HepG2 (cell line): ENCODE measurements around the gene REEP6.

Experiments
- HDAC6 ChIP-seq: fragments of 200-600 bp; sonication (generic); IDR thresholded peaks from 2 replicates; pipeline ENCODE4 v1.7.0; 2017; ENCODE audit warnings: mild to moderate bottlenecking, antibody characterized with exemption, low read length, low read depth
- HMG20A ChIP-seq: IDR thresholded peaks from 2 replicates; pipeline ENCODE4 v1.6.1; 2016; ENCODE audit warnings: borderline replicate concordance
- HMG20B ChIP-seq: conservative IDR thresholded peaks from 2 replicates; pipeline ENCODE4 v1.6.1; 2016; ENCODE audit warnings: missing genetic modification reagents, missing compliant biosample characterization
- MAZ ChIP-seq, 2 experiments: sonication (generic) in 1 of 2; formaldehyde crosslinking in 1 of 2; IDR thresholded peaks; 2 replicates each; pipeline versions ENCODE4 v1.5.0 to v1.6.1; 2012 to 2020; ENCODE audit warnings: low read depth in 2 of 2, mild to moderate bottlenecking in 2 of 2, borderline replicate concordance in 1 of 2, improper control_type of control experiment in 1 of 2, low read length in 1 of 2, missing genetic modification reagents in 1 of 2, moderate library complexity in 1 of 2
- MBNL3 ChIP-seq: fragments of 250-450 bp; sonication (Bioruptor Pico); conservative IDR thresholded peaks from 2 replicates; pipeline ENCODE4 v1.8.0; 2022; ENCODE audit warnings: mild to moderate bottlenecking, inconsistent platforms
- NR2C2 ChIP-seq: sonication (generic); formaldehyde crosslinking; IDR thresholded peaks from 2 replicates; pipeline ENCODE4 v1.4.0; 2020; ENCODE audit warnings: missing genetic modification reagents, mild to moderate bottlenecking, moderate library complexity, borderline replicate concordance
- POLR2A ChIP-seq, 2 experiments: IDR thresholded peaks; 2 replicates each; pipeline ENCODE4 v1.6.1; 2011; ENCODE audit warnings: low read depth in 2 of 2, low read length in 2 of 2, mild to moderate bottlenecking in 1 of 2, moderate library complexity in 1 of 2; ENCODE audit not compliant: insufficient read depth in 1 of 2
- RAD51 ChIP-seq: fragments of 450-650 bp; IDR thresholded peaks from 2 replicates; pipeline ENCODE4 v1.6.1; 2016; ENCODE audit warnings: borderline replicate concordance
- RXRA ChIP-seq: sonication (generic); formaldehyde crosslinking; IDR thresholded peaks from 2 replicates; pipeline ENCODE4 v1.5.1; 2020; ENCODE audit warnings: missing genetic modification reagents
- YEATS4 ChIP-seq: sonication (generic); formaldehyde crosslinking; IDR thresholded peaks from 2 replicates; pipeline ENCODE4 v1.4.0; 2020; ENCODE audit warnings: missing genetic modification reagents, borderline replicate concordance
- ZC3H4 ChIP-seq: sonication (generic); formaldehyde crosslinking; IDR thresholded peaks from 2 replicates; pipeline ENCODE4 v1.4.0; 2020; ENCODE audit warnings: missing genetic modification reagents, borderline replicate concordance
- ZNF251 ChIP-seq: sonication (generic); formaldehyde crosslinking; IDR thresholded peaks from 2 replicates; pipeline ENCODE4 v1.9.0; 2021; ENCODE audit warnings: mild to moderate bottlenecking, missing genetic modification reagents
- TF ChIP-seq, protein P1 (sequence below): sonication (generic); formaldehyde crosslinking; IDR thresholded peaks from 2 replicates; pipeline ENCODE4 v1.4.0; 2020; ENCODE audit warnings: missing genetic modification reagents, borderline replicate concordance
- TF ChIP-seq, protein P2 (sequence below), 2 experiments: IDR thresholded peaks; 2 replicates each; pipeline ENCODE4 v1.6.1; 2011 to 2012; ENCODE audit warnings: low read length in 2 of 2, borderline replicate concordance in 1 of 2, low read depth in 1 of 2, mild to moderate bottlenecking in 1 of 2, moderate library complexity in 1 of 2

DNA sequence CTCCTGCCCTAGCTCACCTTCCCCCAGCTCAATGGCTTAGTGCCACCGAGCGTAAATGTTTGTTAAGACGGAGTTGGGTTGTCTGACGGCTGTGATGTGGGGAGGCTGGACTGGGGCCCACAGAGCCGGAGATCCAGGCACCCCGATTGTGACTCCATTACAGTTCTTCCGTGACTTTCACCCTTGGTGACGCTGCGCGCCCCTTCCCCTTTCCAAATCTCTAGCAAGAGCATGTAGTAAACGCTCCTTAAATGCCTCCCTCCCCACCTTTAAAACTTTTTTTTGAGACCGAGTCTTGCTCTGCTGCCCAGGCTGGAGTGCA, 829 bp downstream of the REEP6 start:
- TF ChIP-seq HMG20A: no peak
- no peak for TF ChIP-seq HMG20B
- TF ChIP-seq ZNF251 (CRISPR knock-in tag): no peak
- TF ChIP-seq RXRA (CRISPR knock-in tag): no peak
- TF ChIP-seq MAZ (IDR thresholded peaks at IDR 0.05; ENCODE audit: borderline replicate concordance, low read depth, low read length): no peak
- no peak for TF ChIP-seq MAZ (CRISPR knock-in tag; IDR thresholded peaks at IDR 0.05; ENCODE audit: low read depth)
- TF ChIP-seq HDAC6: no peak
- no peak for TF ChIP-seq POLR2A (IDR thresholded peaks at IDR 0.05; ENCODE audit: insufficient read depth in 1 of 2, low read depth in 2 of 2, low read length in 2 of 2)
- TF ChIP-seq ZC3H4 (CRISPR knock-in tag): no peak
- TF ChIP-seq MBNL3 (CRISPR knock-in tag): no peak
- TF ChIP-seq, protein P1, sequence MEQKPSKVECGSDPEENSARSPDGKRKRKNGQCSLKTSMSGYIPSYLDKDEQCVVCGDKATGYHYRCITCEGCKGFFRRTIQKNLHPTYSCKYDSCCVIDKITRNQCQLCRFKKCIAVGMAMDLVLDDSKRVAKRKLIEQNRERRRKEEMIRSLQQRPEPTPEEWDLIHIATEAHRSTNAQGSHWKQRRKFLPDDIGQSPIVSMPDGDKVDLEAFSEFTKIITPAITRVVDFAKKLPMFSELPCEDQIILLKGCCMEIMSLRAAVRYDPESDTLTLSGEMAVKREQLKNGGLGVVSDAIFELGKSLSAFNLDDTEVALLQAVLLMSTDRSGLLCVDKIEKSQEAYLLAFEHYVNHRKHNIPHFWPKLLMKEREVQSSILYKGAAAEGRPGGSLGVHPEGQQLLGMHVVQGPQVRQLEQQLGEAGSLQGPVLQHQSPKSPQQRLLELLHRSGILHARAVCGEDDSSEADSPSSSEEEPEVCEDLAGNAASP (CRISPR knock-in tag): no peak
- no peak for TF ChIP-seq YEATS4 (CRISPR knock-in tag)
- TF ChIP-seq, protein P2, sequence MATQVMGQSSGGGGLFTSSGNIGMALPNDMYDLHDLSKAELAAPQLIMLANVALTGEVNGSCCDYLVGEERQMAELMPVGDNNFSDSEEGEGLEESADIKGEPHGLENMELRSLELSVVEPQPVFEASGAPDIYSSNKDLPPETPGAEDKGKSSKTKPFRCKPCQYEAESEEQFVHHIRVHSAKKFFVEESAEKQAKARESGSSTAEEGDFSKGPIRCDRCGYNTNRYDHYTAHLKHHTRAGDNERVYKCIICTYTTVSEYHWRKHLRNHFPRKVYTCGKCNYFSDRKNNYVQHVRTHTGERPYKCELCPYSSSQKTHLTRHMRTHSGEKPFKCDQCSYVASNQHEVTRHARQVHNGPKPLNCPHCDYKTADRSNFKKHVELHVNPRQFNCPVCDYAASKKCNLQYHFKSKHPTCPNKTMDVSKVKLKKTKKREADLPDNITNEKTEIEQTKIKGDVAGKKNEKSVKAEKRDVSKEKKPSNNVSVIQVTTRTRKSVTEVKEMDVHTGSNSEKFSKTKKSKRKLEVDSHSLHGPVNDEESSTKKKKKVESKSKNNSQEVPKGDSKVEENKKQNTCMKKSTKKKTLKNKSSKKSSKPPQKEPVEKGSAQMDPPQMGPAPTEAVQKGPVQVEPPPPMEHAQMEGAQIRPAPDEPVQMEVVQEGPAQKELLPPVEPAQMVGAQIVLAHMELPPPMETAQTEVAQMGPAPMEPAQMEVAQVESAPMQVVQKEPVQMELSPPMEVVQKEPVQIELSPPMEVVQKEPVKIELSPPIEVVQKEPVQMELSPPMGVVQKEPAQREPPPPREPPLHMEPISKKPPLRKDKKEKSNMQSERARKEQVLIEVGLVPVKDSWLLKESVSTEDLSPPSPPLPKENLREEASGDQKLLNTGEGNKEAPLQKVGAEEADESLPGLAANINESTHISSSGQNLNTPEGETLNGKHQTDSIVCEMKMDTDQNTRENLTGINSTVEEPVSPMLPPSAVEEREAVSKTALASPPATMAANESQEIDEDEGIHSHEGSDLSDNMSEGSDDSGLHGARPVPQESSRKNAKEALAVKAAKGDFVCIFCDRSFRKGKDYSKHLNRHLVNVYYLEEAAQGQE (IDR thresholded peaks at IDR 0.05; ENCODE audit: borderline replicate concordance in 1 of 2, low read depth in 1 of 2, low read length in 2 of 2): no peak
- no peak for TF ChIP-seq NR2C2 (CRISPR knock-in tag)
- no peak for TF ChIP-seq RAD51
